HepG2 (cell line): ENCODE data around the gene PUDP. TPM values are rescaled to one million over a fixed set of nuclear protein-coding genes. Genes with fewer than 3 reads are reported as not detected.

Source experiments
- ATAC-seq: fragments of 200-7000 bp; cut with Tn5 transposase; 3 replicates; pipeline ENCODE4 v1.9.1; 2020; ENCODE audit warnings: mild to moderate bottlenecking, moderate library complexity
- BruUV-seq: library from RNA; stranded (reverse); fragments of 400-500 nt; replicated peaks from 2 replicates; lab custom pipeline; 2021; lab: Mats Ljungman, UMichigan
- CTCF ChIA-PET: fragments of 300-600 bp; formaldehyde crosslinking; extraction: SDS; loops from one replicate; lab custom pipeline; 2021; ENCODE audit warnings: low total read pairs, inconsistent platforms, low intra/inter-chr PET ratio; lab: Yijun Ruan, JAX
- POLR2A ChIA-PET: fragments of 350-600 bp; sonication (Branson Sonifier 250); formaldehyde crosslinking; loops from one replicate; lab custom pipeline; 2020; ENCODE audit warnings: antibody characterized with exemption, inconsistent platforms; lab: Yijun Ruan, JAX
- DNase-seq: peaks from one replicate; pipeline ENCODE4 v3.0.0-alpha.2; 2015; ENCODE audit warnings: low spot score
- FAIRE-seq: peaks from 3 replicates; lab custom pipeline; 2011; peaks lifted over from hg19 to GRCh38; lab: Jason Lieb, UNC
- H2AFZ ChIP-seq: one replicate; pipeline ENCODE4 v1.6.1; 2011; ENCODE audit warnings: low read length, inconsistent platforms
- H3K27ac ChIP-seq: fragments of 300-600 bp; 3 replicates; pipeline ENCODE4 v1.8.0; 2011; ENCODE audit warnings: mixed run types, mild to moderate bottlenecking, mixed read lengths, low read length, inconsistent platforms; ENCODE audit not compliant: insufficient read depth; ENCODE audit errors: extremely low read length
- H3K27me3 ChIP-seq, 2 experiments: fragments of 200-600 bp in 1 of 2; 2 replicates in 1 of 2; 3 replicates in 1 of 2; pipeline versions ENCODE4 v1.6.0 to v1.8.0; 2011; ENCODE audit warnings: low read length in 2 of 2, mild to moderate bottlenecking in 2 of 2, moderate library complexity in 2 of 2, inconsistent platforms in 1 of 2; ENCODE audit not compliant: insufficient read depth in 2 of 2, control insufficient read depth in 1 of 2
- H3K36me3 ChIP-seq, 2 experiments: fragments of 200-600 bp in 1 of 2; replicated peaks in 1 of 2; 2 replicates in 1 of 2; 3 replicates in 1 of 2; pipeline versions ENCODE4 v1.5.1 to v1.8.0; 2011; ENCODE audit warnings: low read length in 2 of 2, inconsistent platforms in 1 of 2; ENCODE audit not compliant: insufficient read depth in 2 of 2, control insufficient read depth in 1 of 2
- H3K4me1 ChIP-seq: 2 replicates; pipeline ENCODE4 v1.5.1; 2012; ENCODE audit warnings: low read length, inconsistent platforms; ENCODE audit not compliant: insufficient read depth
- H3K4me2 ChIP-seq: 2 replicates; pipeline ENCODE4 v1.6.0; 2011; ENCODE audit warnings: low read depth, low read length, inconsistent platforms
- H3K4me3 ChIP-seq, 3 experiments: fragments of 200-600 bp in 1 of 3; sonication (generic), shearing (Covaris generic) in 1 of 3; replicated peaks in 1 of 3; 2 replicates each; pipeline ENCODE4 v1.5.1; 2011 to 2016; ENCODE audit warnings: low read length in 3 of 3, inconsistent platforms in 2 of 3, low read depth in 2 of 3, mild to moderate bottlenecking in 2 of 3, control low read depth in 1 of 3, mixed read lengths in 1 of 3; ENCODE audit not compliant: insufficient read depth in 1 of 3
- H3K79me2 ChIP-seq: one replicate; pipeline ENCODE4 v1.6.1; 2011; ENCODE audit warnings: low read length, inconsistent platforms; ENCODE audit not compliant: insufficient read depth
- H3K9ac ChIP-seq: 2 replicates; pipeline ENCODE4 v1.6.0; 2011; ENCODE audit warnings: mild to moderate bottlenecking, low read depth, low read length, inconsistent platforms; ENCODE audit not compliant: insufficient read depth
- H3K9me3 ChIP-seq: 2 replicates; pipeline ENCODE4 v1.5.1; 2012; ENCODE audit warnings: mild to moderate bottlenecking, low read length
- H4K20me1 ChIP-seq: 2 replicates; pipeline ENCODE4 v1.6.0; 2011; ENCODE audit warnings: inconsistent platforms, mild to moderate bottlenecking, low read length, moderate library complexity; ENCODE audit not compliant: insufficient read depth
- ARHGAP35 ChIP-seq: sonication (generic); formaldehyde crosslinking; IDR thresholded peaks from 2 replicates; pipeline ENCODE4 v1.9.0; 2022; ENCODE audit warnings: mild to moderate bottlenecking, inconsistent platforms, moderate library complexity, missing genetic modification reagents, borderline replicate concordance
- ATF1 ChIP-seq: IDR thresholded peaks from 2 replicates; pipeline ENCODE4 v1.6.1; 2016; ENCODE audit warnings: mild to moderate bottlenecking, control low read depth
- CHD2 ChIP-seq: IDR thresholded peaks from 2 replicates; pipeline ENCODE4 v1.6.1; 2011; ENCODE audit warnings: low read depth, low read length, improper control_type of control experiment
- EP300 ChIP-seq, 3 experiments: sonication (generic) in 1 of 3; formaldehyde crosslinking in 1 of 3; IDR thresholded peaks; 2 replicates each; pipeline versions ENCODE4 v1.5.1 to v1.6.1; 2011 to 2020; ENCODE audit warnings: low read depth in 2 of 3, low read length in 2 of 3, borderline replicate concordance in 1 of 3, improper control_type of control experiment in 1 of 3, mild to moderate bottlenecking in 1 of 3, missing genetic modification reagents in 1 of 3, moderate library complexity in 1 of 3
- FOSL2 ChIP-seq: sonication (generic); formaldehyde crosslinking; IDR thresholded peaks from 2 replicates; pipeline ENCODE4 v1.4.0; 2020; ENCODE audit warnings: missing genetic modification reagents
- SP140L ChIP-seq: sonication (generic); formaldehyde crosslinking; IDR thresholded peaks from 2 replicates; pipeline ENCODE4 v1.4.0; 2020; ENCODE audit warnings: missing genetic modification reagents, borderline replicate concordance
- TRIM24 ChIP-seq: sonication (generic); formaldehyde crosslinking; IDR thresholded peaks from 2 replicates; pipeline ENCODE4 v1.8.0; 2022; ENCODE audit warnings: mild to moderate bottlenecking, missing genetic modification reagents
- ZEB1 ChIP-seq: IDR thresholded peaks from 2 replicates; pipeline ENCODE4 v1.6.1; 2012; ENCODE audit warnings: mild to moderate bottlenecking, low read depth, inconsistent platforms; ENCODE audit not compliant: insufficient replicate concordance
- ZNF282 ChIP-seq: fragments of 450-650 bp; IDR thresholded peaks from 2 replicates; pipeline ENCODE4 v1.6.1; 2018; ENCODE audit not compliant: partially characterized antibody
- ZNF557 ChIP-seq: sonication (generic); formaldehyde crosslinking; IDR thresholded peaks from 2 replicates; pipeline ENCODE4 v1.4.0; 2020; ENCODE audit warnings: missing genetic modification reagents
- ZNF652 ChIP-seq: IDR thresholded peaks from 2 replicates; pipeline ENCODE4 v1.6.1; 2016; ENCODE audit warnings: low read depth, borderline replicate concordance
- ZNF749 ChIP-seq: sonication (generic); formaldehyde crosslinking; IDR thresholded peaks from 2 replicates; pipeline ENCODE4 v1.8.0; 2022; ENCODE audit warnings: mild to moderate bottlenecking, missing genetic modification reagents, moderate library complexity, borderline replicate concordance
- ZNF761 ChIP-seq: sonication (generic); formaldehyde crosslinking; conservative IDR thresholded peaks from 2 replicates; pipeline ENCODE4 v1.4.0; 2020; ENCODE audit warnings: mild to moderate bottlenecking, missing genetic modification reagents
- WGBS: methylation state at CpG from one replicate; pipeline ENCODE4 v1.1.6; 2017; ENCODE audit warnings: low lambda C conversion rate; 5-methylcytosine and 5-hydroxymethylcytosine counted together
- in situ Hi-C: cut with HindIII; loops from 2 replicates; pipeline ENCODE4 v1.10.0; 2017; ENCODE audit warnings: low pct_unique_long_range_greater_than_20kb; ENCODE audit not compliant: extremely low pct_ligation_motif_present
- intact Hi-C: fragments of 100-400 bp; cut with micrococcal nuclease; formaldehyde crosslinking; loops from one replicate; pipeline ENCODE4 v1.10.0; 2022; ENCODE audit not compliant: unreplicated experiment
- polyA plus RNA-seq, 8 experiments: library from polyadenylated mRNA; depleted of rRNA in 3 of 8; stranded (reverse) in 7 of 8; unstranded in 1 of 8; fragments of >200 nt; fragmentation: Illumina TruSeq in 4 of 8; extraction: Trizol in 4 of 8; gene quantifications; 2 replicates each; pipeline versions ENCODE4 v1.2.1 to v1.2.3, GENCODE V29; 2011 to 2016; ENCODE audit warnings: low read depth in 4 of 8, missing spikeins in 1 of 8, mixed read lengths in 1 of 8; ENCODE audit not compliant: insufficient read depth in 1 of 8
- total RNA-seq, 5 experiments: library from RNA; depleted of rRNA; stranded (reverse); fragments of >200 nt; fragmentation: Illumina TruSeq; extraction: Trizol; gene quantifications; 2 replicates each; pipeline ENCODE4 v1.2.3, GENCODE V29; 2016; ENCODE audit warnings: low read depth in 1 of 5
- TF ChIP-seq, protein P1 (sequence below): sonication (generic); formaldehyde crosslinking; conservative IDR thresholded peaks from 2 replicates; pipeline ENCODE4 v1.4.0; 2020; ENCODE audit warnings: missing genetic modification reagents
- TF ChIP-seq, protein P2 (sequence below): sonication (generic); formaldehyde crosslinking; IDR thresholded peaks from 2 replicates; pipeline ENCODE4 v1.4.0; 2020; ENCODE audit warnings: missing genetic modification reagents
- TF ChIP-seq, protein P3 (sequence below): sonication (generic); formaldehyde crosslinking; IDR thresholded peaks from 2 replicates; pipeline ENCODE4 v1.4.0; 2020; ENCODE audit warnings: missing genetic modification reagents

PUDP gene
- total and polyA plus RNA-seq, 2 of the 13 experiments (the other 11 are each of a cell fraction or from before 2014, with no cell fraction given) = 7.5 to 23.5 TPM

GRCh38 chrX:7069556-7069955 lies 78.4 kb downstream of the PUDP start:
- intact Hi-C loops (no loop called here), in situ Hi-C loops (no loop called here)
- no peaks in the 10 kb centered on the region for H4K20me1 ChIP-seq
- no peak overlapping the region for H3K4me3 ChIP-seq
- H3K27ac ChIP-seq = no peak overlapping the region
- ATAC-seq = no peak
- BruUV-seq = no TSS peak
- no peak for FAIRE-seq
- no peaks in the 10 kb centered on the region for H3K27me3 ChIP-seq
- H2AFZ ChIP-seq = no peak overlapping the region
- DNase-seq = no peak
- H3K79me2 ChIP-seq = no peaks in the 10 kb centered on the region
- no peak overlapping the region for H3K4me2 ChIP-seq
- ChIA-PET CTCF (no interaction called here), POLR2A (no interaction called here)
- no peaks in the 10 kb centered on the region for H3K36me3 ChIP-seq
- no peaks in the 10 kb centered on the region for H3K4me1 ChIP-seq
- H3K9ac ChIP-seq = no peak overlapping the region
- 92% methylated on average over 2 of the region's 2 CpGs for WGBS
- H3K9me3 ChIP-seq = no peaks in the 10 kb centered on the region
- TF ChIP-seq, protein P1, sequence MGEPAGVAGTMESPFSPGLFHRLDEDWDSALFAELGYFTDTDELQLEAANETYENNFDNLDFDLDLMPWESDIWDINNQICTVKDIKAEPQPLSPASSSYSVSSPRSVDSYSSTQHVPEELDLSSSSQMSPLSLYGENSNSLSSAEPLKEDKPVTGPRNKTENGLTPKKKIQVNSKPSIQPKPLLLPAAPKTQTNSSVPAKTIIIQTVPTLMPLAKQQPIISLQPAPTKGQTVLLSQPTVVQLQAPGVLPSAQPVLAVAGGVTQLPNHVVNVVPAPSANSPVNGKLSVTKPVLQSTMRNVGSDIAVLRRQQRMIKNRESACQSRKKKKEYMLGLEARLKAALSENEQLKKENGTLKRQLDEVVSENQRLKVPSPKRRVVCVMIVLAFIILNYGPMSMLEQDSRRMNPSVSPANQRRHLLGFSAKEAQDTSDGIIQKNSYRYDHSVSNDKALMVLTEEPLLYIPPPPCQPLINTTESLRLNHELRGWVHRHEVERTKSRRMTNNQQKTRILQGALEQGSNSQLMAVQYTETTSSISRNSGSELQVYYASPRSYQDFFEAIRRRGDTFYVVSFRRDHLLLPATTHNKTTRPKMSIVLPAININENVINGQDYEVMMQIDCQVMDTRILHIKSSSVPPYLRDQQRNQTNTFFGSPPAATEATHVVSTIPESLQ (CRISPR knock-in tag) = no peak
- TF ChIP-seq, protein P2, sequence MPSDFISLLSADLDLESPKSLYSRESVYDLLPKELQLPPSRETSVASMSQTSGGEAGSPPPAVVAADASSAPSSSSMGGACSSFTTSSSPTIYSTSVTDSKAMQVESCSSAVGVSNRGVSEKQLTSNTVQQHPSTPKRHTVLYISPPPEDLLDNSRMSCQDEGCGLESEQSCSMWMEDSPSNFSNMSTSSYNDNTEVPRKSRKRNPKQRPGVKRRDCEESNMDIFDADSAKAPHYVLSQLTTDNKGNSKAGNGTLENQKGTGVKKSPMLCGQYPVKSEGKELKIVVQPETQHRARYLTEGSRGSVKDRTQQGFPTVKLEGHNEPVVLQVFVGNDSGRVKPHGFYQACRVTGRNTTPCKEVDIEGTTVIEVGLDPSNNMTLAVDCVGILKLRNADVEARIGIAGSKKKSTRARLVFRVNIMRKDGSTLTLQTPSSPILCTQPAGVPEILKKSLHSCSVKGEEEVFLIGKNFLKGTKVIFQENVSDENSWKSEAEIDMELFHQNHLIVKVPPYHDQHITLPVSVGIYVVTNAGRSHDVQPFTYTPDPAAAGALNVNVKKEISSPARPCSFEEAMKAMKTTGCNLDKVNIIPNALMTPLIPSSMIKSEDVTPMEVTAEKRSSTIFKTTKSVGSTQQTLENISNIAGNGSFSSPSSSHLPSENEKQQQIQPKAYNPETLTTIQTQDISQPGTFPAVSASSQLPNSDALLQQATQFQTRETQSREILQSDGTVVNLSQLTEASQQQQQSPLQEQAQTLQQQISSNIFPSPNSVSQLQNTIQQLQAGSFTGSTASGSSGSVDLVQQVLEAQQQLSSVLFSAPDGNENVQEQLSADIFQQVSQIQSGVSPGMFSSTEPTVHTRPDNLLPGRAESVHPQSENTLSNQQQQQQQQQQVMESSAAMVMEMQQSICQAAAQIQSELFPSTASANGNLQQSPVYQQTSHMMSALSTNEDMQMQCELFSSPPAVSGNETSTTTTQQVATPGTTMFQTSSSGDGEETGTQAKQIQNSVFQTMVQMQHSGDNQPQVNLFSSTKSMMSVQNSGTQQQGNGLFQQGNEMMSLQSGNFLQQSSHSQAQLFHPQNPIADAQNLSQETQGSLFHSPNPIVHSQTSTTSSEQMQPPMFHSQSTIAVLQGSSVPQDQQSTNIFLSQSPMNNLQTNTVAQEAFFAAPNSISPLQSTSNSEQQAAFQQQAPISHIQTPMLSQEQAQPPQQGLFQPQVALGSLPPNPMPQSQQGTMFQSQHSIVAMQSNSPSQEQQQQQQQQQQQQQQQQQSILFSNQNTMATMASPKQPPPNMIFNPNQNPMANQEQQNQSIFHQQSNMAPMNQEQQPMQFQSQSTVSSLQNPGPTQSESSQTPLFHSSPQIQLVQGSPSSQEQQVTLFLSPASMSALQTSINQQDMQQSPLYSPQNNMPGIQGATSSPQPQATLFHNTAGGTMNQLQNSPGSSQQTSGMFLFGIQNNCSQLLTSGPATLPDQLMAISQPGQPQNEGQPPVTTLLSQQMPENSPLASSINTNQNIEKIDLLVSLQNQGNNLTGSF (CRISPR knock-in tag) = no peak
- TF ChIP-seq CHD2 = no peak
- no peak for TF ChIP-seq ATF1 (CRISPR knock-in tag)
- TF ChIP-seq ZNF652 = no peak
- TF ChIP-seq ZNF282 = no peak
- TF ChIP-seq ZNF557 = no peak
- TF ChIP-seq, protein P3, sequence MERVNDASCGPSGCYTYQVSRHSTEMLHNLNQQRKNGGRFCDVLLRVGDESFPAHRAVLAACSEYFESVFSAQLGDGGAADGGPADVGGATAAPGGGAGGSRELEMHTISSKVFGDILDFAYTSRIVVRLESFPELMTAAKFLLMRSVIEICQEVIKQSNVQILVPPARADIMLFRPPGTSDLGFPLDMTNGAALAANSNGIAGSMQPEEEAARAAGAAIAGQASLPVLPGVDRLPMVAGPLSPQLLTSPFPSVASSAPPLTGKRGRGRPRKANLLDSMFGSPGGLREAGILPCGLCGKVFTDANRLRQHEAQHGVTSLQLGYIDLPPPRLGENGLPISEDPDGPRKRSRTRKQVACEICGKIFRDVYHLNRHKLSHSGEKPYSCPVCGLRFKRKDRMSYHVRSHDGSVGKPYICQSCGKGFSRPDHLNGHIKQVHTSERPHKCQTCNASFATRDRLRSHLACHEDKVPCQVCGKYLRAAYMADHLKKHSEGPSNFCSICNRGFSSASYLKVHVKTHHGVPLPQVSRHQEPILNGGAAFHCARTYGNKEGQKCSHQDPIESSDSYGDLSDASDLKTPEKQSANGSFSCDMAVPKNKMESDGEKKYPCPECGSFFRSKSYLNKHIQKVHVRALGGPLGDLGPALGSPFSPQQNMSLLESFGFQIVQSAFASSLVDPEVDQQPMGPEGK (CRISPR knock-in tag) = no peak
- TF ChIP-seq EP300 (IDR thresholded peaks at IDR 0.05; ENCODE audit: low read depth in 2 of 2, low read length in 2 of 2) = no peak
- TF ChIP-seq EP300 (CRISPR knock-in tag; IDR thresholded peaks at IDR 0.05; ENCODE audit: borderline replicate concordance) = no peak
- TF ChIP-seq FOSL2 (CRISPR knock-in tag) = no peak
- no peak for TF ChIP-seq ARHGAP35
- no peak for TF ChIP-seq ZNF761
- TF ChIP-seq SP140L (CRISPR knock-in tag) = no peak
- TF ChIP-seq ZNF749 = no peak
- TF ChIP-seq TRIM24 (CRISPR knock-in tag) = no peak
- no peak for TF ChIP-seq ZEB1
